RWPE1 (cell line): ENCODE data around the gene NPM1.

Source experiments
- CTCF ChIA-PET: fragments of 350-600 bp; sonication (Branson Sonifier 250); formaldehyde crosslinking; extraction: SDS; loops from one replicate; lab custom pipeline; 2021; lab: Yijun Ruan, JAX
- POLR2A ChIA-PET: fragments of 400-600 bp; formaldehyde crosslinking; extraction: SDS; loops from one replicate; lab custom pipeline; 2020; ENCODE audit warnings: antibody characterized with exemption; ENCODE audit not compliant: low non-redundant PET; lab: Yijun Ruan, JAX
- DNase-seq: peaks from one replicate; pipeline ENCODE4 v3.0.0; 2012; ENCODE audit warnings: low spot score
- H3K27ac ChIP-seq: fragments of 450-650 bp; 2 replicates; pipeline ENCODE4 v1.5.1; 2017
- TF ChIP-seq, protein P1 (sequence below): fragments of 450-650 bp; conservative IDR thresholded peaks from 2 replicates; pipeline ENCODE4 v1.5.1; 2017; ENCODE audit warnings: low read depth, mild to moderate bottlenecking

Gene NPM1

DNA sequence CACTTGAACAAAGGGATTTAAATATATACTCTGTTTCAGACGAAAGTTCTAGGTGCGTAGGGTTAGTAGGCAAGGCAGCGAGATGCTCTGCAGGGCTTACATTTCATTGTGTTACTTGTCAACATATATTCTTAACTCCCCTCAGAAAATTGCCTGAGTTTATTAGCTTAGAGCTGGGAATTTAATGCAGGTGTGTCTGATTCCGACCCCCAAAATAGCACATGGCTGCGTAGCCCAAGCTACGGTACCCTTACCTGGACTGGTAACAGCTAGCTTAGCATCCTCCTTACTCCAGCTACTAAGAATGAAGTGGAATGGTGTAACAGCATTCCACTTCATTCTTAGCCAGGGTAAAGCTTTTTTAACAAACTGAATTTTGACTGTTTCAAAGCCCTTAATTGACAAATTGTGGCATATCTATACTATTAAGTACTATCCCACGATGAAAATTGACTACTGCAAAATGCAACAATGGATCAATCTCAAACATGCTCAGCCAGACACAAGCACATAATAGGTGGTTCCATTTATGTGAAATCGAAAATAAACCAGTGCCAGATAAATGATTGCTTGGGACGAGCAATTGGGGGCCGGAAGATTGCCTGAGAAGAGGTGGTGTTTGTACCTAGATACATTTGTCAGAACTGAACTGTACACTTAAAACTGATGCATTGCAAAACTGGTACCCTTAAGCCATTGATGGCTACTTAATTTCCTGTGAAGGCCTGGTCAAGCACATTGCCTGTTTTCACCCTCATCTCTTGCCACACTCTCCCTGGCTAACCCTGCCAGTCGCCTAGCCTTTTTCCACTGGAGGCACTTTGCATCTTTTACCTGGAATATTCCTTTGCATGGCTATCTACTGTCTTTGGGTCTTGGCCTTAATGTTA, 28.8 kb downstream of the NPM1 start:
- POLR2A ChIA-PET, result interaction anchor here (0.5 to 0.7 kb wide), 2 partner anchors 79 to 196 kb away, joined by 4 to 9 read pairs; no protein-coding TSS in a partner anchor
- H3K27ac ChIP-seq, result no peak overlapping the region
- TF ChIP-seq, protein P1, sequence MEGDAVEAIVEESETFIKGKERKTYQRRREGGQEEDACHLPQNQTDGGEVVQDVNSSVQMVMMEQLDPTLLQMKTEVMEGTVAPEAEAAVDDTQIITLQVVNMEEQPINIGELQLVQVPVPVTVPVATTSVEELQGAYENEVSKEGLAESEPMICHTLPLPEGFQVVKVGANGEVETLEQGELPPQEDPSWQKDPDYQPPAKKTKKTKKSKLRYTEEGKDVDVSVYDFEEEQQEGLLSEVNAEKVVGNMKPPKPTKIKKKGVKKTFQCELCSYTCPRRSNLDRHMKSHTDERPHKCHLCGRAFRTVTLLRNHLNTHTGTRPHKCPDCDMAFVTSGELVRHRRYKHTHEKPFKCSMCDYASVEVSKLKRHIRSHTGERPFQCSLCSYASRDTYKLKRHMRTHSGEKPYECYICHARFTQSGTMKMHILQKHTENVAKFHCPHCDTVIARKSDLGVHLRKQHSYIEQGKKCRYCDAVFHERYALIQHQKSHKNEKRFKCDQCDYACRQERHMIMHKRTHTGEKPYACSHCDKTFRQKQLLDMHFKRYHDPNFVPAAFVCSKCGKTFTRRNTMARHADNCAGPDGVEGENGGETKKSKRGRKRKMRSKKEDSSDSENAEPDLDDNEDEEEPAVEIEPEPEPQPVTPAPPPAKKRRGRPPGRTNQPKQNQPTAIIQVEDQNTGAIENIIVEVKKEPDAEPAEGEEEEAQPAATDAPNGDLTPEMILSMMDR, result no peak
- CTCF ChIA-PET, result interaction anchor here (1.1 kb wide), 1 partner anchor 11 kb away, joined by 3 read pairs; no protein-coding TSS in a partner anchor
- DNase-seq, result no peak

DNA sequence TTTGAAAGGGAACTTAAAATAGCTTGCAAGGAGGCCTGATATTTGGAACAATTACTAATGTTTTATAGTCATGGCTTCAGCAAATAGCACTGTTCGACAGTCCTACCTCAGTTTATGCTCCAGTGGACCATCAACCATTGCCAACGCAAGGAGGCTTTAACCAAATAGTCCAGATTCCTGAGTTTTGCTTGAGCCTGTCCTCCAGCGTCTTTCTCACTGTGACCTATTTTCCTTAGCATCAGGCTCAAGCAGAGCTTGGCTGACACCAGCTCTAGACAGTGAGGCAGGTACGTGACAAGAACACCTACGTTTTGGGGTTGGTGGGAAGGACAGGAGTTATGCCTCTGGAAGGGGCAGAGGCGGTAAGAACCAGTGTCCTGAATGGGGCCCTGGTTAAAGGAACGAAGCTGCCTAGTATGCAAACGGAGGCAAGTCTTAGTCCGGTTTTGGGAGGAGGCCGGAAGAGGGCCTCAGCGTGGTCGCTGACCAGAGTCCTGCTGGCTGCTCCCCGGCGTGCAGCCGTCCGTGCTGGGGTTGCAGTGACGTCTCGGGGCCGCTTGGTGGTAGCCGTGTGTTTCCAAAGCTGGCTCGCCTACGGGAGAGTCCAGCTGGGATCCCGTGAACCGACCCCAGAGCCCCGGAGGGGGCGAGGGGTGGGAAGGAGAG, 30.8 kb downstream of the NPM1 start:
- TF ChIP-seq, protein P1, result peak; percentile 96
- POLR2A ChIA-PET, result no interaction called here

DNA sequence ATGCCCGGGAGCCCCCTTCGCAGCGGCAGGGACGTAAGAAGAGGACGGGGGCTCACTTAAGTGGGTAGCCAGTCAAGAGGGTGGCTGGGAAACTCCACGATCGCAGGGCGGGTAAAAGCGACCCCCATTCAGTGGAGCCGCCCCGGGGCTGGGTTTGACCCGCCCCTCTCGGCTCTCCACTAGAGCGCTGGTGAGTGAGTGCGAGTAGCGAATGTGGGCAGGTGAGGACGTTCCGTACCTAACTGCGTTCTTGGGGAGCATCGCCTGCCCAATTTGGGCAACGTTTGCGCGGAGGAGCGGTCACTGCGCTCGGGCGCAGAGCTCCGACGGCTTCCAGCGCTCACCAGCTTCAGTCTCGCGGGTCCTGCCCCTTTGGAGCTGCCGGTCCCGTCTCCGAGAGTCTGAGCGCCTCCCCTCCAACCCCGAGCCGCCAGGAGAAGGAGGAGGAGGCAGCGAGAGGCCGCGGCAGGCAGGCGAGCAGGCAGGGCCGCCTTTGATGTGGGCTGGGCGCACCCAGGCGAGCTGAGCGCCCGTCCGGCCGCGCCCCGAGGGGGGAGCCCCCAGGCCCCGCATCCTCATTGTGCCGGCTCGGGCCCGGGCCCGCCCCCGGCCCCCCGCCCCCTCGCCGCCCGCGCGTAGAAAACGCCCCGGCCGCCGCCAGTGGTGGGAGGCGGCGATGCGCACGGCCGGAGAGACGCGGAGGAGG, 31.5 kb downstream of the NPM1 start, which contains the start of gene FGF18:
TSS of gene FGF18 (plus strand) at position 666 of the 706 bp plus-strand sequence. CDS start 553 bp downstream, outside the sequence.
- no peak within 1 kb of the TSS for H3K27ac ChIP-seq
- POLR2A ChIA-PET, result no interaction called here

More for the DNA sequence above, 30.8 kb downstream of the NPM1 start:
- CTCF ChIA-PET, result interaction anchor here (0.6 to 2.8 kb wide), 42 partner anchors 9 to 858 kb away, joined by 3 to 29 read pairs (median 4); partner anchors contain the start of gene FBXW11
- DNase-seq, result peak; percentile 93
- H3K27ac ChIP-seq, result no peak overlapping the region

DNA sequence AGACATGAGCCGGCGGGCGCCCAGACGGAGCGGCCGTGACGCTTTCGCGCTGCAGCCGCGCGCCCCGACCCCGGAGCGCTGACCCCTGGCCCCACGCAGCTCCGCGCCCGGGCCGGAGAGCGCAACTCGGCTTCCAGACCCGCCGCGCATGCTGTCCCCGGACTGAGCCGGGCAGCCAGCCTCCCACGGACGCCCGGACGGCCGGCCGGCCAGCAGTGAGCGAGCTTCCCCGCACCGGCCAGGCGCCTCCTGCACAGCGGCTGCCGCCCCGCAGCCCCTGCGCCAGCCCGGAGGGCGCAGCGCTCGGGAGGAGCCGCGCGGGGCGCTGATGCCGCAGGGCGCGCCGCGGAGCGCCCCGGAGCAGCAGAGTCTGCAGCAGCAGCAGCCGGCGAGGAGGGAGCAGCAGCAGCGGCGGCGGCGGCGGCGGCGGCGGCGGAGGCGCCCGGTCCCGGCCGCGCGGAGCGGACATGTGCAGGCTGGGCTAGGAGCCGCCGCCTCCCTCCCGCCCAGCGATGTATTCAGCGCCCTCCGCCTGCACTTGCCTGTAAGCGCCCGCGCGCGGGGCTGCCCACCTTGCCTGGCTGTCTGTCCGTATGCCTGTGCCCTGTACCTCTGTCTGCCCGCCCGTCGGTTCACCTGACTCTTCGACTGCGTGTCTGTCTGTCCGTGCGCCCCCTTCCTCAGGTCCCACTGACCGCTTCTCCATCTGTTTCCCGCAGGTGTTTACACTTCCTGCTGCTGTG, 32.2 kb downstream of the NPM1 start:
- ChIA-PET POLR2A (no interaction called here), CTCF (interaction anchor here (0.6 to 2.8 kb wide), 16 partner anchors 7 to 1168 kb away, joined by 3 to 29 read pairs (median 4); no protein-coding TSS in a partner anchor)
- no peak overlapping the region for H3K27ac ChIP-seq
- TF ChIP-seq, protein P1, result no peak
- DNase-seq, result peak; percentile 28

More for the DNA sequence above, 31.5 kb downstream of the NPM1 start, which contains the start of gene FGF18:
- CTCF ChIA-PET, result interaction anchor here (0.6 to 2.8 kb wide), 34 partner anchors 8 to 1168 kb away, joined by 3 to 29 read pairs (median 4); partner anchors contain the start of gene FBXW11
- DNase-seq, result peak; percentile 48
- TF ChIP-seq, protein P1, result peak; percentile 57

DNA sequence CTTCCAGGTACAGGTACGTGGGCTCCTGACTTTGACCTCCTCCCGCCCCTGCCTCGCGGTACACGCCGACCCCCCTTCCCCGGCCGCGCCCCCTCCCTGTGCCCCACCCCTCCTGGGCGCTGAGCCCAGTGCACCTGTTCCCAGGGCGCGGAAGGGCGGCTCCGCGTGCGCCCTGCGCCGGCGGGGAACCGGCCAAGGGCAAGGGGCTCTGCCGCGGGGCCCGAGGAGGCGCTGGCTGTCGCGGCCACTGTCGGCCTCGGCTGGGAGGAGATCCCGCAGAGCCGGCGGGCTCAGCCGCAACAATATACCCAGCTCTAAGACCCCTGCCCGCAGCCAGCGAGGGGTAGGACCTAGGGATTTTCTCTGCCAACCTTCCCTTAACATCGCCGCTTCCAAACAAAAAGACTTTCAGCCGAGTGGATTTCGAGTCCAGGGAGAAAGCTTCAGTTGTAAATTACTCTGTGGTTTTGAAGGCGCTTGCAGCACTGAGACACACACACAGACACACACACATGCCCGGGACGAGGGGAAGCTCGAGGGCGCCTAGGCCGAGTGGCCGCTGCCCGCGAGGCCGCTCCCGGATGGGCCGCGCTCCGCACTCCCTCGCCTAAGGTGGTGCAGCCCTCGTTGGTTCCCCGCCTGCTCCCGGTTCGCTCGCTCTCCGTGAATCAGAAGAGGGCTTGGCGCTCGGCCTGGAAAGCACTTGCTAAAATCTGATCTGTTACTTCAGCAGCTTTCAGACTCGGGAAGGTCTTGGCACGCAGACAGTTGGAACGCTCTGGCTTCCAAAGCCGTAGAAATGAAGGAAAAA, 33.0 kb downstream of the NPM1 start:
- ChIA-PET POLR2A (no interaction called here), CTCF (interaction anchor here (0.7 to 2.8 kb wide), 3 partner anchors 209 to 553 kb away, joined by 4 to 29 read pairs (median 5); no protein-coding TSS in a partner anchor)
- H3K27ac ChIP-seq, result no peak overlapping the region
- DNase-seq, result no peak
- TF ChIP-seq, protein P1, result no peak
